ENCODE data around the gene XPR1.

- TF ChIP-seq CTCF (IDR thresholded peaks at IDR 0.05) (no peak), POLR2A (IDR thresholded peaks at IDR 0.05) (no peak), POLR2AphosphoS5 (IDR thresholded peaks at IDR 0.05; ENCODE audit: insufficient read depth in 1 of 2, low read depth in 1 of 2) (no peak)
Measured at GRCh38 chr1:180586671-180587155, 45.1 kb upstream of the XPR1 start.
